ENCODE data around the gene ZC3HAV1. TPM values are rescaled to one million over a fixed set of nuclear protein-coding genes. Genes with fewer than 3 reads are reported as not detected.
A peak's percentile ranks its signal among the peaks of the same experiment; 100 is the strongest.
"Not testable (repeated sequence)": the region's sequence is repeated elsewhere in the genome, so short reads cannot be mapped to it uniquely, and the experiment has no call there.

The ZC3HAV1 gene
- 100 to 1,000 TPM; 124 to 129 TPM for total RNA-seq

DNA sequence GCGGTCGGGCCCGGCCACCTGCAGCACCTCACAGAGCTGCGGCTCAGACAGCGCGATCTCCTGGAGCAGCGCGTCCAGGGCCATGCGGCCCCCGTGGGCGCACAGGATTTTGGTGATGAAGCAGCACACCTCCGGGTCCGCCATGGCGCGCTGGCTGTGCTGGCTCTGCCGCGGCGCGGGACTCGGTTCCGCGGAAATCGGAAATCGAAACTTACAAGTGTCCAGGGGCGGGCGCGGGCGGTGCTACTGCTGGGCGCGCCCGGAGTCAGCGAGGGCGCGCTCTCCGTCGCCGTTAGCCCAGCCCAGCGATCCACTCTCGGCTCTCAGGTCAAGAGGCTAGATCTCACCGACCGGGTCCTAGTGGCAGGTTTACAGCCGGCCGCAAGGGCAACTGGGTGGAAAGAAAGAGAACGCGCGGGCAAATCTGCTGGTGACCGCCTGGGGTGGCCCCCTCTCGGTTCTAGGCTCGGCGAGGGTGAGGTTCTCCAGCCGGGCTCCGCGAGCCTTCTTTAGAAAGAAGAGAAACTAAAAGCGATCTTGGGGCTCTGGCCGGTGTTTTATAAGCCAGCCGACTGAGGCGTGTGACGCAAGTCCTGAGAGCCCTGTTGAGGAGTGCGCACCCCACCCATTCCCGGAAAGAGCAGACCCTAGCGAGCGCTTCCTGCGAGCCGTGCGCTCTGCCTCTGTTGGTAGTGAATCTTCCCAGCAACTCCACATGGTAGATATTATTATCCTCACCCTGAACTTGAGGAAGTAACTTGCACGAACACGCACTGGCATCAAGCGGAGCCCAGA, at the start of gene ZC3HAV1:
Gene ZC3HAV1, minus strand, starts transcription at position 533 of the 795 bp plus-strand sequence. Its CDS starts 389 bp downstream, at position 144.
- Mint-ChIP-seq H3K27ac (peak within 1 kb of the TSS; percentile 97), H3K4me1 (peaks cover 38% of the 10 kb centered on the region), H3K27me3 (no peaks in the 10 kb centered on the region), H3K4me3 (peak within 1 kb of the TSS; percentile 95), H3K36me3 (ENCODE audit: low read depth) (peaks cover 53% of the 10 kb centered on the region), H3K9me3 (peaks cover 8% of the 10 kb centered on the region)
- CTCF ChIA-PET = interaction anchor here (1.1 kb wide), 1 partner anchor 13 kb away, joined by 3 read pairs; no protein-coding TSS in a partner anchor
- POLR2A ChIA-PET = no interaction called here
- peak; percentile 94 for DNase-seq

DNA sequence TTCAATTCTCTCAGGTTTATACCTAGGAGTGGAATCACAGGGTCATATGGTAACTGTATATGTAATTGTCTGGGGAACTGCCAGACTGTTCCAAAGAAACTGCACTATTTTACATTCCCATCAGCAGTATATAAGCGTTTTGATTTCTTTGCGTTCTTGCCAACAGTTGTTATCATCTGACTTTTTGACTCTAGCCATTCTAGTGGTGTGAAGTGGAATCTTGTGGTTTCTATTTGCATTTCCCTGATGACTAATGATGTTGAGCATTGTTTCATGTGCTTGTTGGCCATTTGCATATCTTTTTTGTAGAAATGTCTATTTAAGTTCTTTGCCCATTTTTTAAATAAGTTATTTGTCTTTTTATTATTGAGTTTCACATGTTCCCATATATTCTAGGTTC, 44.3 kb upstream of the ZC3HAV1 start:
- POLR2A ChIA-PET = no interaction called here
- no peak overlapping the region for H3K4me3 Mint-ChIP-seq
- H3K27ac Mint-ChIP-seq = no peak overlapping the region
- H3K9me3 Mint-ChIP-seq = peaks cover 2% of the 10 kb centered on the region
- CTCF ChIA-PET = no interaction called here
- peaks cover 7% of the 10 kb centered on the region for H3K4me1 Mint-ChIP-seq
- peaks cover 2% of the 10 kb centered on the region for H3K27me3 Mint-ChIP-seq
- no peak for DNase-seq
- peaks cover 3% of the 10 kb centered on the region for H3K36me3 Mint-ChIP-seq (ENCODE audit: low read depth)

DNA sequence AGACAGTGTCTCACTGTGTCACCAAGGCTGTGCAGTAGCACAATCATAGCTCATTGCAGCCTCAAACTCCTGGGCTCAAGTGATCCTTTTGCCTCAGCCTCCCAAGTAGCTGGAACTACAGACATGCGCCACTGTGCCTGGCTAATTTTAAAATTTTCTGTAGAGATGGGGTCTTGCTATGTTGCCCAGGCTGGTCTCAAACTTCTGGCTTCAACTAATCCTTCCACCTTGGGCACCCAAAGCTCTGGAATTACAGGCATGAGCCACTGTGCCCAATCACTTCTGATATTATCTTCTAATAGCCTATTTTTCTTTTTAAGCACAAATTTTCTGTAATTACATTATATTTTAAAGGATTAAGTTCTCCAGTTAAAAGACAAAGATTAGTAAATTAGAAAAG, 42.6 kb upstream of the ZC3HAV1 start:
- H3K9me3 Mint-ChIP-seq = peaks cover 2% of the 10 kb centered on the region
- H3K4me3 Mint-ChIP-seq = no peak overlapping the region
- H3K4me1 Mint-ChIP-seq = peaks cover 7% of the 10 kb centered on the region
- no peak for DNase-seq
- peaks cover 5% of the 10 kb centered on the region for H3K36me3 Mint-ChIP-seq (ENCODE audit: low read depth)
- peaks cover 2% of the 10 kb centered on the region for H3K27me3 Mint-ChIP-seq
- POLR2A ChIA-PET = interaction anchor here (0.7 kb wide), 1 partner anchor 180 kb away, joined by 3 read pairs; no protein-coding TSS in a partner anchor
- CTCF ChIA-PET = no interaction called here
- no peak overlapping the region for H3K27ac Mint-ChIP-seq

DNA sequence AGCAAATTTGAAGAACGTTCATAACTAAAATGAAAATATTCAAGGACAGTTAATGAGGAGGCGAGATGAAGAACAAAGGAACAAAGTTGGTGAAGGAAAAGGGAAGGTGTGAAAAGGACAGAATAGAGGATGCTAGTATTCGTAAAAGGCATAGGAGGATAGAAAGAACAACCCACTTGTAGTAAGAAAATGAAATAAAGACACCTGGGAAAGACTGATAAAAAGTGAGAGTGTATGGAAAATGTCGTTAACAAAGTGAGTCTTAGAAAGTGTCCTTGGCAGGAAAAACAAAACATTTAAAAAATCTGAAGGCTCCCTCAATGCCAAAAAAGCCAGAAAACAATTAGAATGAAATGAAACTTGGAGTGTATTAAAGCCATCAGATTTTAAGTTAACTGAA, 29.6 kb upstream of the ZC3HAV1 start:
- Mint-ChIP-seq H3K4me3 (no peak overlapping the region), H3K36me3 (ENCODE audit: low read depth) (peaks cover 3% of the 10 kb centered on the region), H3K4me1 (peaks cover 5% of the 10 kb centered on the region), H3K9me3 (no peaks in the 10 kb centered on the region), H3K27ac (no peak overlapping the region), H3K27me3 (no peaks in the 10 kb centered on the region)
- ChIA-PET POLR2A (no interaction called here), CTCF (interaction anchor here (0.8 kb wide), 1 partner anchor 122 kb away, joined by 4 read pairs; no protein-coding TSS in a partner anchor)
- no peak for DNase-seq

DNA sequence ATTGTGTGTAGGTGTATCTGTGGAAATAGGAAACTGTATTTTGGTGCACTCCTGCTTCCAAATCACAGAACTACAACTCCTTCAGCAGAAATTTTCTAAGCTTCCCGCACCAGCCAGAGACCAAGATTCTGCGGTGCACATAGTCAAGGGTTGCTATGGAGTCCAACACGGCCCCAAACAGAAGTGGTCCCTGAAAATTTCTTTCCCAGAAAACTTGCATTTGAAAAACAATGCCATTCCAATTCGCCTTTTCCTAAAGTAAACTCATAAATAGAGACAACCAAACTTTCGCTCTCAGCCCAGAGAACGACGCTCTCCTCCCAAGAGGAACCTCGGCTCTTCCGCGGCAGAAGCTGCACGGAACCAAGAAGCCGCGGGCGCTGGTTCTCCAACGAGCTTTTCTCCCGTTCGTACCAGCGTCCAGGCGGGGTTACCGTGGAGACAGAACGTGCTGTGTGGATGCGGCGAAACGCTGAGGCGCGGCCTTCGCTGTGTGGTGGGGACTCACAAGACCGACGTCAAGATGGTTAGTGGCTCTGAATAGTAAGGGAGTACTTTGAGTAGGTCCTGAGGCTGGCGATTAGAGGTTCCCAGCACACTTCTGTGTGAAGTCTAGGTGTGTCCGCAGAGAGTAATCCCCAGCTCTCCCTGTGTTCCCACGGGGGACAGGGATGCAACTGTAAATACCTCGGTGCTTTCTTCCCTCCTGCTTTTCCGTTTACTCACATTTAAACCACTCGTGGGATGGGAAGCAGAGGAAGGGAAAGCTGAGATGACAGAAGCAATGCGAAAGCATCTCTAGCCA, 24.0 kb upstream of the ZC3HAV1 start:
- Mint-ChIP-seq H3K27ac (peak overlapping the region; percentile 77), H3K36me3 (ENCODE audit: low read depth) (peaks cover 1% of the 10 kb centered on the region), H3K4me3 (peak overlapping the region; percentile 78), H3K27me3 (peaks cover 4% of the 10 kb centered on the region), H3K4me1 (peaks cover 34% of the 10 kb centered on the region), H3K9me3 (no peaks in the 10 kb centered on the region)
- CTCF ChIA-PET = interaction anchor here (0.6 to 2.6 kb wide), 13 partner anchors 11 to 247 kb away, joined by 3 to 12 read pairs (median 4); no protein-coding TSS in a partner anchor
- POLR2A ChIA-PET = interaction anchor here (1.0 kb wide), 1 partner anchor 39 kb away, joined by 8 read pairs; no protein-coding TSS in a partner anchor
- DNase-seq = peak; percentile 90

DNA sequence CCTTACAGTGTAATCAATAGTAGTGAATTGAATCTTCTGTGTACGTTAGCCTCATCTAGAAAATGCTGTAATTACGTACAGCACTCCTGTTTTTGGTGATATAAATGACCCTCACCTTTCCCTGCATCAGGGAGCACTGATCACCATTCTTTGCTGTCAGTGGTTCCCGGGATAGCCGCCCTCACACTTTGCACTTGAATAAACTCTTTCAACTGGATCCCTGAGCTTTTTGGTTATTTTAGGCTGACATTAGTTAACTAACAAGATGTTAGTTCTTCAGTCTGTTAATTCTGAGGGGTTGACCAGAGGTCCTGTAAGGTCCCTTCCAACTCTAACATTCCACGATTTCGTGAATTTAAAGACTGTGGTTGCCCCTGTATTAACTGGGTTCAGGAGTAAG, 23.4 kb upstream of the ZC3HAV1 start:
- H3K27me3 Mint-ChIP-seq = peaks cover 8% of the 10 kb centered on the region
- CTCF ChIA-PET = interaction anchor here (0.7 to 2.6 kb wide), 9 partner anchors 10 to 152 kb away, joined by 3 to 12 read pairs (median 4); no protein-coding TSS in a partner anchor
- DNase-seq = no peak
- peak overlapping the region; percentile 78 for H3K4me3 Mint-ChIP-seq
- POLR2A ChIA-PET = interaction anchor here (1.0 kb wide), 1 partner anchor 38 kb away, joined by 8 read pairs; no protein-coding TSS in a partner anchor
- peaks cover 1% of the 10 kb centered on the region for H3K36me3 Mint-ChIP-seq (ENCODE audit: low read depth)
- H3K9me3 Mint-ChIP-seq = no peaks in the 10 kb centered on the region
- no peak overlapping the region for H3K27ac Mint-ChIP-seq
- peaks cover 34% of the 10 kb centered on the region for H3K4me1 Mint-ChIP-seq

DNA sequence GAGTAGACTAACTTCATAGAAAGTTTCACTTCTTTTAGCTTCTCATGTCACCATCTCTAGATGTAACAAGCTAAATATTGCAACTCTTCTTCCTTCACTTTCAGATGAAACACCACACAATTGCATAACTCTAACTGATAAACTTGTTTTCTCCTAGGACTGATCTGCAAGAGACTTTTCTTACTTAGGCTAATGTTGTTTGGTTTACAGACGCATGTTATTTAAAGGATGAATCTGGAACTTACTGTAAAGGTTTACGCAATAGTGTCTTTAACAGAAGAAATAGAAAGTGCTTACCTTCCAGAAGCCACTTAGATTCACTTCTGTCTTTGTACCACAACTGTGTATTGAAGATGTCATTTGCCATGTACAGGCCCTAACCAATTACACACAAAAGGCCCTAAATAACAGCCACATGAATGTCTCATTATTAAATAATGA, 22.1 kb upstream of the ZC3HAV1 start:
- H3K4me1 Mint-ChIP-seq = peaks cover 43% of the 10 kb centered on the region
- CTCF ChIA-PET = no interaction called here
- no peaks in the 10 kb centered on the region for H3K9me3 Mint-ChIP-seq
- peaks cover 1% of the 10 kb centered on the region for H3K36me3 Mint-ChIP-seq (ENCODE audit: low read depth)
- no peak for DNase-seq
- no peak overlapping the region for H3K4me3 Mint-ChIP-seq
- peaks cover 8% of the 10 kb centered on the region for H3K27me3 Mint-ChIP-seq
- POLR2A ChIA-PET = no interaction called here
- H3K27ac Mint-ChIP-seq = peak overlapping the region; percentile 0

DNA sequence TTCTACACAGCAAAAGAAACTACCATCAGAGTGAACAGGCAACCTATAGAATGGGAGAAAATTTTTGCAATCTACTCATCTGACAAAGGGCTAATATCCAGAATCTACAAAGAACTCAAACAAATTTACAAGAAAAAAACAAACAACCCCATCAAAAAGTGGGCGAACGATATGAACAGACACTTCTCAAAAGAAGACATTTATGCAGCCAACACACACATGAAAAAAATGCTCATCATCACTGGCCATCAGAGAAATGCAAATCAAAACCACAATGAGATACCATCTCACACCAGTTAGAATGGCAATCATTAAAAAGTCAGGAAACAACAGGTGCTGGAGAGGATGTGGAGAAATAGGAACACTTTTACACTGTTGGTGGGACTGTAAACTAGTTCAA, 20.3 kb upstream of the ZC3HAV1 start:
- H3K27ac Mint-ChIP-seq, POLR2A ChIA-PET, H3K9me3 Mint-ChIP-seq: not testable (repeated sequence)

DNA sequence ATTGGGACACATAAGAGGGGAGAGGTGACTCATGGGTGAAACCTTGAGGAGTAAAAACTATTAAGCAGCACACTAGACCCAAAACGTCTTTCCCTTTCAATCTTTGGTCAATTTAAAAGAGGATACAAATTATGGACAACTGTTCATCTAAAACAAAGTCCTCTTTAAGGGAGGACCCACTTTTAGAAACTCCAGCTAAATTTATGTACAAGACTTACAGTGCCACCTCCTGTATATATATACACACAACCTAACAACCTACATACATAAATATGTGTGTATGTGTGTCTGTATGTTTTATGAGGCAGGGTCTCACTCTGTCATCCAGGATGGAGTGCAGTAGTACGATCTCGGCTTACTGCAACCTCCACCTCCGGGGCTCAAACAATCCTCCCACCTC, 18.1 kb upstream of the ZC3HAV1 start:
- peaks cover 11% of the 10 kb centered on the region for H3K27me3 Mint-ChIP-seq
- ChIA-PET CTCF (interaction anchor here (0.6 to 1.6 kb wide), 8 partner anchors 8 to 1297 kb away, joined by 3 to 4 read pairs (median 3); no protein-coding TSS in a partner anchor), POLR2A (no interaction called here)
- no peak overlapping the region for H3K4me3 Mint-ChIP-seq
- H3K4me1 Mint-ChIP-seq = peaks cover 39% of the 10 kb centered on the region
- H3K27ac Mint-ChIP-seq = no peak overlapping the region
- H3K36me3 Mint-ChIP-seq (ENCODE audit: low read depth) = peaks cover 4% of the 10 kb centered on the region
- DNase-seq = no peak
- H3K9me3 Mint-ChIP-seq = peaks cover 7% of the 10 kb centered on the region

More for the DNA sequence above, 20.3 kb upstream of the ZC3HAV1 start:
- CTCF ChIA-PET; H3K4me3 Mint-ChIP-seq; H3K27me3 Mint-ChIP-seq; DNase-seq; H3K36me3 Mint-ChIP-seq (ENCODE audit: low read depth): not testable (repeated sequence)
- H3K4me1 Mint-ChIP-seq = peaks cover 49% of the 10 kb centered on the region

DNA sequence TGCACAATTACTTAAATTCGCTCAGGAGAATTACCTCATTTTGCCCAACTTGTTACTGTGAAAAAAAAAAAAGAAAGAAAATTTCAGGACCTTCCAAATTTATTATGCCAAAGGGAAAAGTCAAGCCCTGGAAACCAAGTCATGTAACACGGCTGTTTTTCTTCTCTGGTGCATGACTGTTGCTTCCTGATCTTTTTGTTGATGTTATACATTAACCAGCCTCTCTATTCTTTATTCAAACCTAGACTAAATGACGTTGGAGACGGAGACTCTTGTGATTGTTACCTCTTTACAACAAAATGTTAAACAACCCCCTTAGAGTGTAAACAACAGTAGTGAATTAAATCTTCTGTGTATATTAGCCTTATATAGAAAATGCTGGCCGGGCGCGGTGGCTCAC, 16.1 kb upstream of the ZC3HAV1 start:
- peaks cover 24% of the 10 kb centered on the region for H3K4me1 Mint-ChIP-seq
- H3K27me3 Mint-ChIP-seq = peaks cover 11% of the 10 kb centered on the region
- POLR2A ChIA-PET = no interaction called here
- peaks cover 4% of the 10 kb centered on the region for H3K36me3 Mint-ChIP-seq (ENCODE audit: low read depth)
- H3K9me3 Mint-ChIP-seq = peaks cover 7% of the 10 kb centered on the region
- CTCF ChIA-PET = interaction anchor here (1.2 kb wide), 1 partner anchor 13 kb away, joined by 4 read pairs; no protein-coding TSS in a partner anchor
- H3K4me3 Mint-ChIP-seq = no peak overlapping the region
- no peak for DNase-seq
- no peak overlapping the region for H3K27ac Mint-ChIP-seq

DNA sequence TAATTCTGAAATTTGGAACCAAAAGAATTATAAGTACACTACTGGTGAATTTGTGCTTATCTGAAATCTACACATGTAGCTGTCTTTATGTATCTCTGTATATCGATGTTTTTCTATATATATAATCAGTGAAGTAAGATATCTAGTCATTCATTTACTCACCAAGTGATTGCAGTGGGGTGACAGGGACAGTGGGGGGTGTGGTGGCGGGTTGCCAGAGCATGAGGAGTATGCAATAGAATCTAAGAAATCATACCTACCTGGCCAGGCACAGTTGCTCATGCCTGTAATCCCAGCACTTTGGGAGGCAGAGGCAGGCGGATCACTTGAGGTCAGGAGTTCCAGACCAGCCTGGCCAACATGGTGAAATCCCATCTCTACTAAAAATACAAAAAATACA, 15.5 kb upstream of the ZC3HAV1 start:
- H3K4me1 Mint-ChIP-seq = peaks cover 24% of the 10 kb centered on the region
- H3K27ac Mint-ChIP-seq; H3K9me3 Mint-ChIP-seq; H3K4me3 Mint-ChIP-seq; POLR2A ChIA-PET; DNase-seq; H3K36me3 Mint-ChIP-seq (ENCODE audit: low read depth): not testable (repeated sequence)
- H3K27me3 Mint-ChIP-seq = peaks cover 11% of the 10 kb centered on the region
- CTCF ChIA-PET = interaction anchor here (1.2 kb wide), 1 partner anchor 12 kb away, joined by 4 read pairs; no protein-coding TSS in a partner anchor

DNA sequence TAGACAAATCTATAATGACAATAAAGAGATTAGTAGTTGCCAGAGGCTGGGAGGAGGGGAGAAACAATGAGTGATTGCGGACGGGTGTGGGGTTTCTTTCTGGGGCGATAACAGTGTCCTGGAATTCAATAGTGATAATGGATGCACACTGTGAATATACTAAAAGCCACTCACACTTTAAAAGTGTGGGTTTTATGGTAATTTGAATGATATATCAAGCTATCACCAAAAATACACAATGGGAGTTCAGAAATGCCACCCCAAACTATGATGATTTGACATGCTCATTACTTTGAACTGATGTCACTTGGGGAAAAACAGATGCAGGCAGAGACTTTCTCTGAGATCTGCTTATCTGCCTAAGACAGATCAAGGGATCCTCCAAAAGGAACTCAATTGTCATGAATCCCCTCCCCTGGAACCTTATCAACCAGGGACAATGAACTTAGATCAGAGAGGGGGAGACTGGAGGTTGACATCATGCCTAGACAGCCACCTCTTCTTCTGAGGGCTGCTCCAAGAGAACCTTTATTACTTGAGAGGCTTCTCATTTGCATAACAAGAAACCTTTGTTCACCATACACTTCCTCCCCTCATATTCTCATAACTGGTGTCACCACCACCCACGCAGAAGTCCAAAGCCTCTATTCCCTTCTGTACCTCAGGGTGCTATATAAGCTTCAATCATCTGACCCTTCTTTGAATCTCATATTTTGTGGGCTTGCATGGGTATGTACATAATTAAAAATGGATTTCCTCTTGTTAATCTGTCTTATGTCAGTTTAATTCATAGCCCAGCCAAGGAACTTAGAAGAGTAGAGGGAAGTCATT, 14.8 kb upstream of the ZC3HAV1 start:
- no peak for DNase-seq

More for the DNA sequence above, 14.8 kb upstream of the ZC3HAV1 start:
- peaks cover 2% of the 10 kb centered on the region for H3K36me3 Mint-ChIP-seq (ENCODE audit: low read depth)
- no peak overlapping the region for H3K27ac Mint-ChIP-seq
- ChIA-PET POLR2A (no interaction called here), CTCF (interaction anchor here (1.2 kb wide), 1 partner anchor 11 kb away, joined by 4 read pairs; no protein-coding TSS in a partner anchor)
- no peak overlapping the region for H3K4me3 Mint-ChIP-seq
- H3K27me3 Mint-ChIP-seq = peaks cover 11% of the 10 kb centered on the region
- peaks cover 30% of the 10 kb centered on the region for H3K4me1 Mint-ChIP-seq
- peaks cover 7% of the 10 kb centered on the region for H3K9me3 Mint-ChIP-seq
